WERI-Rb-1 (cell line): ENCODE data around the gene RPS19.
A peak's percentile ranks its signal among the peaks of the same experiment; 100 is the strongest.

ENCODE experiments used
- DNase-seq: peaks from one replicate; pipeline ENCODE4 v3.0.0-alpha.2; 2020
- H3K27ac ChIP-seq: fragments of 250-450 bp; sonication (Bioruptor Pico); 2 replicates; pipeline ENCODE4 v1.5.1; 2020; ENCODE audit warnings: mild to moderate bottlenecking, moderate library complexity
- H3K27me3 ChIP-seq: fragments of 250-450 bp; sonication (Bioruptor Pico); 2 replicates; pipeline ENCODE4 v1.5.1; 2021; ENCODE audit warnings: mild to moderate bottlenecking, low read depth, moderate library complexity; ENCODE audit not compliant: insufficient read depth, severe bottlenecking
- H3K36me3 ChIP-seq: fragments of 250-450 bp; sonication (Bioruptor Pico); 2 replicates; pipeline ENCODE4 v1.5.1; 2020; ENCODE audit warnings: mild to moderate bottlenecking, moderate library complexity
- H3K4me3 ChIP-seq: 2 replicates; pipeline ENCODE4 v1.5.1; 2011; ENCODE audit warnings: low read depth, mild to moderate bottlenecking, control low read depth, low read length
- H3K9me3 ChIP-seq: fragments of 250-450 bp; sonication (Bioruptor Pico); 2 replicates; pipeline ENCODE4 v1.5.1; 2021; ENCODE audit warnings: mild to moderate bottlenecking, moderate library complexity; ENCODE audit not compliant: severe bottlenecking
- CTCF ChIP-seq: IDR thresholded peaks from 2 replicates; pipeline ENCODE4 v1.5.1; 2011; ENCODE audit warnings: low read depth, mild to moderate bottlenecking, control low read depth, inconsistent platforms, low read length

The RPS19 gene

GRCh38 chr19:41851456-41851855, 8.6 kb upstream of the RPS19 start:
- no peak for TF ChIP-seq CTCF

GRCh38 chr19:41853344-41853743, 6.7 kb upstream of the RPS19 start:
- H3K27me3 ChIP-seq = no peaks in the 10 kb centered on the region

More at GRCh38 chr19:41851456-41851855, 8.6 kb upstream of the RPS19 start:
- H3K27ac ChIP-seq = no peak overlapping the region
- H3K27me3 ChIP-seq = no peaks in the 10 kb centered on the region
- H3K9me3 ChIP-seq = no peaks in the 10 kb centered on the region
- no peak for DNase-seq
- H3K36me3 ChIP-seq = no peaks in the 10 kb centered on the region
- H3K4me3 ChIP-seq = no peak overlapping the region

GRCh38 chr19:41853768-41854167, 6.3 kb upstream of the RPS19 start:
- Histone ChIP-seq H3K27ac (no peak overlapping the region), H3K27me3 (no peaks in the 10 kb centered on the region), H3K4me3 (no peak overlapping the region), H3K9me3 (no peaks in the 10 kb centered on the region), H3K36me3 (no peaks in the 10 kb centered on the region)
- no peak for DNase-seq
- TF ChIP-seq CTCF = no peak

More at GRCh38 chr19:41853344-41853743, 6.7 kb upstream of the RPS19 start:
- no peak overlapping the region for H3K27ac ChIP-seq
- TF ChIP-seq CTCF = no peak
- DNase-seq = no peak
- no peak overlapping the region for H3K4me3 ChIP-seq
- H3K9me3 ChIP-seq = no peaks in the 10 kb centered on the region
- H3K36me3 ChIP-seq = no peaks in the 10 kb centered on the region

GRCh38 chr19:41859213-41859617, 840 bp upstream of the RPS19 start:
- Histone ChIP-seq H3K9me3 (no peaks in the 10 kb centered on the region), H3K27ac (no peak overlapping the region), H3K27me3 (no peaks in the 10 kb centered on the region), H3K36me3 (peaks cover 42% of the 10 kb centered on the region), H3K4me3 (peak overlapping the region; percentile 33)
- DNase-seq = no peak
- no peak for TF ChIP-seq CTCF

GRCh38 chr19:41860419-41861115, 512 bp downstream of the RPS19 start:
- DNase-seq = no peak
- H3K9me3 ChIP-seq = no peaks in the 10 kb centered on the region
- TF ChIP-seq CTCF = no peak
- H3K27me3 ChIP-seq = no peaks in the 10 kb centered on the region
- H3K36me3 ChIP-seq = peaks cover 55% of the 10 kb centered on the region
- peak overlapping the region; percentile 94 for H3K27ac ChIP-seq
- peak overlapping the region; percentile 95 for H3K4me3 ChIP-seq
